KOPT-K1 (cell line): Measurements from ENCODE around the gene H1-8.

Experiments used
- H3K27ac ChIP-seq: fragments of 200-600 bp; sonication (generic); 2 replicates; pipeline ENCODE4 v1.5.1; 2016; ENCODE audit warnings: antibody characterized with exemption, mild to moderate bottlenecking, low read depth, low read length; ENCODE audit not compliant: poor library complexity, severe bottlenecking
- H3K36me3 ChIP-seq: fragments of 200-600 bp; sonication (generic); 2 replicates; pipeline ENCODE4 v1.5.1; 2017; ENCODE audit warnings: antibody characterized with exemption, mild to moderate bottlenecking, low read length, moderate library complexity; ENCODE audit not compliant: insufficient read depth
- H3K9me3 ChIP-seq: fragments of 200-600 bp; sonication (generic); 2 replicates; pipeline ENCODE4 v1.5.1; 2017; ENCODE audit warnings: antibody characterized with exemption, low read length, mild to moderate bottlenecking; ENCODE audit not compliant: insufficient read depth, poor library complexity, severe bottlenecking

H1-8 gene

DNA sequence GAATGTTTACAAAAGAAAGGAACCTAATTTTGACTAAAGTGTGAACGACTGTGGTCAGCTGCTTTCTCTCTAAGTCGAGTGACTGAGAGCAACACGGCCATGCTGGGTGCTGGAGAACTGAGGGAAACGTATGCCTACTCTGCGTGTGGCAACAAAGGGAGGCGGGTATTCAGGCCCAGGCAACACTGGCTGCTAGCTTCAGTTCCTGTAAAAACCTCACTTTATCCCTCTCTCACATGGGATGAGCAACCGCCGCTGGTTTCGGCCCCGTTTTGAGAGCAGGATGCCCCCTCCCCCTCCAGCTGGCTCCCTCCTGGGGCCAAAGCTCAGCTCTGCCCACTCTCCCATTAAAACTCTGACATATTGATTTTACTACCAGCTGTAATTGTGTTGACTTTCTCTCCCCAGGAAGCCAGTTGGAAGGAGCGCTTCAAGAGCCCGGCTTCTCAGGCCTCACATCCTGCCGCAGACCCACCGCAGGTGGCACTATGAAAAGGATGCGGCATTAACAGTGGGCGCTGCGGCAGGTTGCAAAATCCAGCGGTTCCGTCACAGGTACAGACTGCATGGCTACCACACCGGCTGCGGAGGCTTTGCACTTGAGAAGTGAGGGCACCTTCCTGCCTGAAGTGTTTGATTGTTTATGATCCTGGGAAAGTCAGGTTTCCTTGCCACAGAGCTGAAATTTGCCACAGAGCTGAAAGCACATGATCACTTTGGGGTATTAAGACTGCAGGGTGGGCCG is 50.8 kb downstream of the H1-8 start:
- H3K36me3 ChIP-seq: no peaks in the 10 kb centered on the region

GRCh38 chr3:129594409-129594808 is 51.4 kb downstream of the H1-8 start:
- no peaks in the 10 kb centered on the region for H3K9me3 ChIP-seq
- no peak overlapping the region for H3K27ac ChIP-seq
- no peaks in the 10 kb centered on the region for H3K36me3 ChIP-seq

More for the DNA sequence above, 50.8 kb downstream of the H1-8 start:
- no peak overlapping the region for H3K27ac ChIP-seq
- H3K9me3 ChIP-seq: no peaks in the 10 kb centered on the region

DNA sequence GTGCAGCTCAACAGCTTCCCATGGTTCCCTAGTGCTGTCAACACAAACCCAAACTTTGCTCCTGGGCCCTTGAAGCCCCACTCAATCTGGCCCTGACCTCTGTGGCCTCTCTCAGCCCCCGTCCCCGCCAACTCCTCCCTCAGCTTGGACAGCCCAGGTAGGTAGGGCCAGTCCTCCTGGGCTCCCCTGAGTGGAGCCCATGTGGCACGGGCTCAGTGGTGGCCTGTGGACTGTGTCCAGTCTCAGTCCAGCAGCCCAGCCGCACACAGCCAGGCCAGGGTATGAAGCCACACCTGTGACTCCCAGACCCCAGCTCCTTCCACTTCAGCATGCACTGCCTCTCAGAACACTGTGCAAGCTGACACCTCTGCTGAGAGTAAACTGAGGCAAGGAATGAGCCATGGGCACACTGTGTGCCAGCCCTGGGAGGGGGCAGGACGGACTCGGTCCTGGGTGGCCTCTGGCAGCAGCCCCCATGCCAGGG is 52.0 kb downstream of the H1-8 start:
- Histone ChIP-seq H3K27ac (no peak overlapping the region), H3K36me3 (no peaks in the 10 kb centered on the region), H3K9me3 (no peaks in the 10 kb centered on the region)

GRCh38 chr3:129595544-129596193 is 52.7 kb downstream of the H1-8 start:
- H3K27ac ChIP-seq: no peak overlapping the region
- H3K9me3 ChIP-seq: no peaks in the 10 kb centered on the region
- no peaks in the 10 kb centered on the region for H3K36me3 ChIP-seq

GRCh38 chr3:129596194-129597086 is 53.5 kb downstream of the H1-8 start:
- Histone ChIP-seq H3K9me3 (no peaks in the 10 kb centered on the region), H3K27ac (no peak overlapping the region), H3K36me3 (no peaks in the 10 kb centered on the region)

DNA sequence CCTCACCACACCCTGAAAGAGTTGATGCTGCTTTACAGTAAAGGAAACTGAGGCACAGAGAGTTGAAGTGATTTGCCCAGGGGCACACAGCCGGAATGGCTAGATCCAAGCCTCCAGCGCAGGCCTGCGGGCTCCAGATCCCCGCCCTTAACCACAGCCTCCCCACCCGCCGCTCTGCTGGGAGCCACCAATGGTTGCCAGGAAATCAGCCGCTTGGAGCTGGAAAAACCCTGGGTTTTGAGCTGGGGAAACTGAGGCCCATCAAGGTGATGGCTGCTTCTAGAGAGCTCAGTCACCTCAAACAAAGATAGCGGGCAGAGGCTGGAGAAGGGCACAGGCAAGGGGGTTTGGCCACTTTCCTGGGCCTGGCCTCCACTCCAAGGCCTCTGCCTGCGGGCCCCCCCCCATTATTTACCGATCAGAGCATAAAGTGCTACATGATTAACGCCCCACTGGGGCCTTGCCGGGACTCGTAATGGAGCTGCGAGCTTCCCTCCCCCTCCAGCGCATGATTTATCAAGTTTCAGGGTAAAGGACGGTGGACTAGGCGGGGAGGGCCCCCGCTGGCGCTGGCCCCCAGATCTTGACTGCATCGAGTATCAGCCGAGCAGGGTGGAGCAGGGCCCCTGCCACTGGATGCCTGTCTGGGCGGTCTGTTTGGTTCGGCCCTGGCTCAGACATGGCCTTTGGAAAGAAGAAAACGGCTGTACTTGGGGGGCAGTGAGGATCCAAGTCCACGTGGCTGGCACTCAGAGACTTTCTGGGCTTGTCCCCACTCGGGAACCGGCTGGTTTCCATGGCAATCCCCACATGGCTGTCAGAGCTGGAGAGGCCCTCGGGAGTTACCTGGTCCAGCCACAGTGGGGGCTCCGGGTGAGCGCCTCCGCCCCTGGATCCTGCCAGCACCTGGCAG is 54.4 kb downstream of the H1-8 start:
- Histone ChIP-seq H3K36me3 (no peaks in the 10 kb centered on the region), H3K27ac (no peak overlapping the region), H3K9me3 (no peaks in the 10 kb centered on the region)

- no peak overlapping the region for H3K27ac ChIP-seq
- H3K9me3 ChIP-seq: no peaks in the 10 kb centered on the region
- no peaks in the 10 kb centered on the region for H3K36me3 ChIP-seq
Observed at GRCh38 chr3:129598000-129598381, 55.0 kb downstream of the H1-8 start.

GRCh38 chr3:129598484-129598883 is 55.5 kb downstream of the H1-8 start:
- Histone ChIP-seq H3K36me3 (no peaks in the 10 kb centered on the region), H3K27ac (no peak overlapping the region), H3K9me3 (no peaks in the 10 kb centered on the region)

GRCh38 chr3:129599073-129599472 is 56.1 kb downstream of the H1-8 start:
- no peak overlapping the region for H3K27ac ChIP-seq

GRCh38 chr3:129599607-129600006 is 56.6 kb downstream of the H1-8 start:
- Histone ChIP-seq H3K9me3 (no peaks in the 10 kb centered on the region), H3K36me3 (no peaks in the 10 kb centered on the region), H3K27ac (no peak overlapping the region)

More at GRCh38 chr3:129599073-129599472, 56.1 kb downstream of the H1-8 start:
- Histone ChIP-seq H3K9me3 (no peaks in the 10 kb centered on the region), H3K36me3 (no peaks in the 10 kb centered on the region)

DNA sequence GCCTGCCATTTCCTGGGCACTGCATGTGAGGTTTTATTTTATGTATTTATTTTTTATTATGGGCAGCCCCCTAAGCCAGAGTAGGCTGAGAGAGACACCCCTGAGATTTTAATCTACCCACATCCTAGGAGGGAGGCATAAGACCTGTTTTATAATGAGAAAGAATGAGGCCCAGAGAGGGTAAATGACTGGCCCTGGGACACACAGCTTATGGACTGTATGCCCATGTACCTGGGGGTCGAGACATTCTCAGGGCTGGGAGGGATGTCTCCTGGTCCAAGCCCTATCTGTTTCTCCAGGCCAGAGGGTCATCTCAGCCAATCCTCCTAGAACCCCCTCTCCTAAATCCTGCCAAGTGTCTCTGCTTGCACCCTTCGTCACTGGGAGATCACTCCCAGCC is 57.4 kb downstream of the H1-8 start:
- H3K27ac ChIP-seq: no peak overlapping the region
- H3K36me3 ChIP-seq: no peaks in the 10 kb centered on the region
- no peaks in the 10 kb centered on the region for H3K9me3 ChIP-seq
